Globus pallidus (tissue), 1 donor: Measurements from ENCODE around the gene EPHA5.
A peak's percentile ranks its signal among the peaks of the same experiment; 100 is the strongest.

Source experiments
- DNase-seq: peaks from one replicate; pipeline ENCODE4 v3.0.0-alpha.2; 2015; ENCODE audit warnings: low spot score

EPHA5 gene

GRCh38 chr4:65495439-65495838 is 174.8 kb downstream of the EPHA5 start:
- DNase-seq = no peak

GRCh38 chr4:65482410-65482809 is 187.9 kb downstream of the EPHA5 start:
- no peak for DNase-seq

GRCh38 chr4:65472531-65472930 is 197.8 kb downstream of the EPHA5 start:
- DNase-seq = no peak

- DNase-seq = no peak
These were observed 203.1 kb downstream of the EPHA5 start for GRCh38 chr4:65467068-65467680.

- DNase-seq = no peak
These were observed 208.5 kb downstream of the EPHA5 start for GRCh38 chr4:65461781-65462180.

GRCh38 chr4:65457011-65457410 is 213.3 kb downstream of the EPHA5 start:
- no peak for DNase-seq

- DNase-seq = no peak
These were observed 213.7 kb downstream of the EPHA5 start for GRCh38 chr4:65456579-65456978.

- no peak for DNase-seq
These were observed 216.9 kb downstream of the EPHA5 start for GRCh38 chr4:65453398-65453797.

GRCh38 chr4:65450899-65451298 is 219.4 kb downstream of the EPHA5 start:
- no peak for DNase-seq

- no peak for DNase-seq
These were observed 233.2 kb downstream of the EPHA5 start for GRCh38 chr4:65437102-65437501.

GRCh38 chr4:65422109-65422508 is 248.2 kb downstream of the EPHA5 start:
- no peak for DNase-seq

GRCh38 chr4:65420036-65420435 is 250.3 kb downstream of the EPHA5 start:
- DNase-seq = no peak

GRCh38 chr4:65416891-65417290 is 253.4 kb downstream of the EPHA5 start:
- peak; percentile 1 for DNase-seq

- no peak for DNase-seq
These were observed 262.8 kb downstream of the EPHA5 start for GRCh38 chr4:65407483-65407882.

- DNase-seq = no peak
These were observed 269.2 kb downstream of the EPHA5 start for GRCh38 chr4:65401083-65401482.

GRCh38 chr4:65399084-65399483 is 271.2 kb downstream of the EPHA5 start:
- DNase-seq = no peak

GRCh38 chr4:65393078-65393477 is 277.2 kb downstream of the EPHA5 start:
- no peak for DNase-seq

- DNase-seq = no peak
These were observed 277.8 kb downstream of the EPHA5 start for GRCh38 chr4:65392488-65392887.

- no peak for DNase-seq
These were observed 278.5 kb downstream of the EPHA5 start for GRCh38 chr4:65391814-65392213.

GRCh38 chr4:65391382-65391781 is 278.9 kb downstream of the EPHA5 start:
- DNase-seq = no peak

- DNase-seq = no peak
These were observed 283.4 kb downstream of the EPHA5 start for GRCh38 chr4:65386927-65387326.

- DNase-seq = no peak
These were observed 286.5 kb downstream of the EPHA5 start for GRCh38 chr4:65383589-65384305.

GRCh38 chr4:65381648-65382047 is 288.6 kb downstream of the EPHA5 start:
- DNase-seq = no peak

- no peak for DNase-seq
These were observed 299.6 kb downstream of the EPHA5 start for GRCh38 chr4:65370709-65371108.
